ENCODE results near the gene DUSP12.
"Not testable (repeated sequence)": the region's sequence is repeated elsewhere in the genome, so short reads cannot be mapped to it uniquely, and the experiment has no call there.

The DUSP12 gene

GRCh38 chr1:161763522-161764098, 14.0 kb downstream of the DUSP12 start:
- Histone ChIP-seq H3K4me1 (ENCODE audit: insufficient read depth, insufficient read length) (no peaks in the 10 kb centered on the region), H3K4me3 (ENCODE audit: insufficient read length, low read depth) (no peak overlapping the region)
- DNase-seq (ENCODE audit: low read depth, low spot score): peak; percentile 25

GRCh38 chr1:161766102-161766981, 16.8 kb downstream of the DUSP12 start, which contains the start of gene ATF6:
Gene ATF6, plus strand, starts transcription at chr1:161766320. Its CDS starts 41 bp downstream, at chr1:161766361.
- H3K36me3 ChIP-seq (ENCODE audit: insufficient read depth, insufficient read length, low read length): no peaks in the 10 kb centered on the region
- no peaks in the 10 kb centered on the region for H3K9me3 ChIP-seq (ENCODE audit: insufficient read depth, low read length)
- no peaks in the 10 kb centered on the region for H3K4me1 ChIP-seq (ENCODE audit: insufficient read depth, insufficient read length)
- TF ChIP-seq YY1 (IDR thresholded peaks at IDR 0.05; ENCODE audit: insufficient read depth, insufficient read length) (no peak), SUZ12 (IDR thresholded peaks at IDR 0.05; ENCODE audit: extremely low read depth, insufficient read depth, insufficient read length) (no peak), ZNF274 (IDR thresholded peaks at IDR 0.05; ENCODE audit: low read depth, low read length) (no peak)
- DNase-seq (ENCODE audit: low read depth, low spot score): peak; percentile 71
- H3K4me3 ChIP-seq (ENCODE audit: insufficient read length, low read depth): peak within 1 kb of the TSS; percentile 96
- peak within 1 kb of the TSS; percentile 92 for H3K9ac ChIP-seq (ENCODE audit: insufficient read length, low read depth)
- H3K27me3 ChIP-seq (ENCODE audit: insufficient read depth, insufficient read length): peaks cover 6% of the 10 kb centered on the region

More at GRCh38 chr1:161763522-161764098, 14.0 kb downstream of the DUSP12 start:
- peaks cover 7% of the 10 kb centered on the region for H3K36me3 ChIP-seq (ENCODE audit: insufficient read depth, insufficient read length, low read length)
- H3K27me3 ChIP-seq (ENCODE audit: insufficient read depth, insufficient read length): peaks cover 6% of the 10 kb centered on the region
- H3K9ac ChIP-seq (ENCODE audit: insufficient read length, low read depth): no peak overlapping the region
- H3K9me3 ChIP-seq (ENCODE audit: insufficient read depth, low read length): no peaks in the 10 kb centered on the region
- TF ChIP-seq ZNF274 (IDR thresholded peaks at IDR 0.05; ENCODE audit: low read depth, low read length) (no peak), YY1 (IDR thresholded peaks at IDR 0.05; ENCODE audit: insufficient read depth, insufficient read length) (no peak), SUZ12 (IDR thresholded peaks at IDR 0.05; ENCODE audit: extremely low read depth, insufficient read depth, insufficient read length) (no peak)

- TF ChIP-seq SUZ12 (IDR thresholded peaks at IDR 0.05; ENCODE audit: extremely low read depth, insufficient read depth, insufficient read length) (no peak), ZNF274 (IDR thresholded peaks at IDR 0.05; ENCODE audit: low read depth, low read length) (no peak), YY1 (IDR thresholded peaks at IDR 0.05; ENCODE audit: insufficient read depth, insufficient read length) (no peak)
- H3K9me3 ChIP-seq (ENCODE audit: insufficient read depth, low read length): no peaks in the 10 kb centered on the region
- no peak overlapping the region for H3K4me3 ChIP-seq (ENCODE audit: insufficient read length, low read depth)
- peaks cover 6% of the 10 kb centered on the region for H3K27me3 ChIP-seq (ENCODE audit: insufficient read depth, insufficient read length)
- no peaks in the 10 kb centered on the region for H3K4me1 ChIP-seq (ENCODE audit: insufficient read depth, insufficient read length)
- H3K36me3 ChIP-seq (ENCODE audit: insufficient read depth, insufficient read length, low read length): no peaks in the 10 kb centered on the region
- no peak for DNase-seq (ENCODE audit: low read depth, low spot score)
- no peak overlapping the region for H3K9ac ChIP-seq (ENCODE audit: insufficient read length, low read depth)
These were observed 18.9 kb downstream of the DUSP12 start for GRCh38 chr1:161768461-161768860.

GRCh38 chr1:161768986-161769672, 19.5 kb downstream of the DUSP12 start:
- H3K36me3 ChIP-seq (ENCODE audit: insufficient read depth, insufficient read length, low read length): no peaks in the 10 kb centered on the region
- H3K27me3 ChIP-seq (ENCODE audit: insufficient read depth, insufficient read length): peaks cover 6% of the 10 kb centered on the region
- H3K9me3 ChIP-seq (ENCODE audit: insufficient read depth, low read length): no peaks in the 10 kb centered on the region
- no peak overlapping the region for H3K4me3 ChIP-seq (ENCODE audit: insufficient read length, low read depth)
- no peak for DNase-seq (ENCODE audit: low read depth, low spot score)
- H3K4me1 ChIP-seq (ENCODE audit: insufficient read depth, insufficient read length): no peaks in the 10 kb centered on the region
- no peak overlapping the region for H3K9ac ChIP-seq (ENCODE audit: insufficient read length, low read depth)
- TF ChIP-seq ZNF274 (IDR thresholded peaks at IDR 0.05; ENCODE audit: low read depth, low read length) (no peak), YY1 (IDR thresholded peaks at IDR 0.05; ENCODE audit: insufficient read depth, insufficient read length) (no peak), SUZ12 (IDR thresholded peaks at IDR 0.05; ENCODE audit: extremely low read depth, insufficient read depth, insufficient read length) (no peak)

- H3K36me3 ChIP-seq (ENCODE audit: insufficient read depth, insufficient read length, low read length); H3K9ac ChIP-seq (ENCODE audit: insufficient read length, low read depth); H3K9me3 ChIP-seq (ENCODE audit: insufficient read depth, low read length); H3K27me3 ChIP-seq (ENCODE audit: insufficient read depth, insufficient read length); DNase-seq (ENCODE audit: low read depth, low spot score); H3K4me1 ChIP-seq (ENCODE audit: insufficient read depth, insufficient read length); H3K4me3 ChIP-seq (ENCODE audit: insufficient read length, low read depth): not testable (repeated sequence)
These were observed 20.1 kb downstream of the DUSP12 start for GRCh38 chr1:161769673-161770045.

- H3K9me3 ChIP-seq (ENCODE audit: insufficient read depth, low read length): no peaks in the 10 kb centered on the region
- H3K4me1 ChIP-seq (ENCODE audit: insufficient read depth, insufficient read length): no peaks in the 10 kb centered on the region
- H3K27me3 ChIP-seq (ENCODE audit: insufficient read depth, insufficient read length): peaks cover 6% of the 10 kb centered on the region
- TF ChIP-seq ZNF274 (IDR thresholded peaks at IDR 0.05; ENCODE audit: low read depth, low read length): no peak
- no peak for TF ChIP-seq YY1 (IDR thresholded peaks at IDR 0.05; ENCODE audit: insufficient read depth, insufficient read length)
- no peak for TF ChIP-seq SUZ12 (IDR thresholded peaks at IDR 0.05; ENCODE audit: extremely low read depth, insufficient read depth, insufficient read length)
- DNase-seq (ENCODE audit: low read depth, low spot score): no peak
- no peak overlapping the region for H3K4me3 ChIP-seq (ENCODE audit: insufficient read length, low read depth)
- no peaks in the 10 kb centered on the region for H3K36me3 ChIP-seq (ENCODE audit: insufficient read depth, insufficient read length, low read length)
- no peak overlapping the region for H3K9ac ChIP-seq (ENCODE audit: insufficient read length, low read depth)
These were observed 20.7 kb downstream of the DUSP12 start for GRCh38 chr1:161770250-161770649.

GRCh38 chr1:161771161-161771560, 21.6 kb downstream of the DUSP12 start:
- Histone ChIP-seq H3K36me3 (ENCODE audit: insufficient read depth, insufficient read length, low read length) (no peaks in the 10 kb centered on the region), H3K4me3 (ENCODE audit: insufficient read length, low read depth) (no peak overlapping the region), H3K9ac (ENCODE audit: insufficient read length, low read depth) (no peak overlapping the region), H3K9me3 (ENCODE audit: insufficient read depth, low read length) (no peaks in the 10 kb centered on the region), H3K4me1 (ENCODE audit: insufficient read depth, insufficient read length) (no peaks in the 10 kb centered on the region), H3K27me3 (ENCODE audit: insufficient read depth, insufficient read length) (peaks cover 6% of the 10 kb centered on the region)
- TF ChIP-seq ZNF274 (IDR thresholded peaks at IDR 0.05; ENCODE audit: low read depth, low read length) (no peak), YY1 (IDR thresholded peaks at IDR 0.05; ENCODE audit: insufficient read depth, insufficient read length) (no peak), SUZ12 (IDR thresholded peaks at IDR 0.05; ENCODE audit: extremely low read depth, insufficient read depth, insufficient read length) (no peak)
- DNase-seq (ENCODE audit: low read depth, low spot score): no peak

Data from NT2/D1 (cell line).